NCI-H1694 treated with DMSO at 0.1 percent for 48 hours (cell line): ENCODE data around the gene TMEM250.
A peak's percentile ranks its signal among the peaks of the same experiment; 100 is the strongest.

Source experiments
- DNase-seq: peaks from one replicate; lab custom pipeline; 2025; lab: John Stamatoyannopoulos, UW

Gene TMEM250

GRCh38 chr9:136093995-136094881, 24.4 kb downstream of the TMEM250 start:
- no peak for DNase-seq

DNA sequence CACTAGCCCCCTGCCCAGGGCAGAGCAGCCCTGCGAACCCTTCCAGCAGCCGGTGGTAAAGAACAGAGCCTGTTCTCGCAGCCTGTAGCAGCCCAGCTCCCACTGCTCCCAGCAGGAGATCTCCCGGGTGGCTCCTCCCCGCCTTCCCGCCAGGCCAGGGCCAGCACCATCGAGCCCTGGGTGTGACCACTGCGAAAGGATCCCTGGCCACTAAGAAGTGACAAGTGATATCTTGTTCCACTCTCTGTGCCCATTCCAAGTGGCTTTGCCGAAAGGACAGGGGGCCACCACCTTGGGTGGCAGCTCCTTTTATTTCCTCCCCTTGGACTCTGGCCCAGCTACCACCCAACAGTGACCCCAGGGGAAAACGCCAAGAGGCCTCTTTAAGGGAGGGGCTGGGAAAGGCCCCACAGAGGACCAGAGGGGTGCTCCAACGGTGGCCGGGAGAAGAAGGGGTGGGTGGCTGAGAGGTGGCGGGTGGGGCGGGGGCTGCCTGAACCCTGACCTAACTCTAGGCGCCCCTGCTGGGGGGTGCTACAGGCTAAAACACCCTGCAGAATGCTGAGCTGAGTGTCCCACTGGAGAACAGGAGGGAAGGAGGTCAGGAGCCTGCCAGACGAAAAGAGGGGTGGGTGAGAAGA, 25.2 kb downstream of the TMEM250 start:
- DNase-seq, result no peak

DNA sequence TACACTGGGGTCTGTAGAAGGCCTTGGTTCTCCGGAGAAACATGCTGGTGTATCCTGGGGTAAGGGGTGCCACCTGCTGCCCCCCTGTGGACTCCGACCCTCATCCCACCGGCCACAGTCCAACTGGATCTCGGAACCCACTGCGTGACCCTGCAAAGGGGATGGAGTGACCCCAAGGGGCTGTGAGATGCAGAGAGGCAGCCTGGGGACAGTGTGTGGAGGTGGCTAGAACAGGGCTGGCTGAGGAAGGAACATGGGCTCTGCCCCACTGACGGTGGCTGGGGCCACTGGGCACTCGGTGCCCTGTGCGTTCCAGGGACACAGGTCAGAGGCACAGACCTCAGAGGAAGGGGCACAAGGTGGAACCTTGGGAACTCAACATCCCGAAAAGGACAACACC, 25.9 kb downstream of the TMEM250 start:
- no peak for DNase-seq

GRCh38 chr9:136092353-136092650, 26.4 kb downstream of the TMEM250 start:
- DNase-seq, result no peak

DNA sequence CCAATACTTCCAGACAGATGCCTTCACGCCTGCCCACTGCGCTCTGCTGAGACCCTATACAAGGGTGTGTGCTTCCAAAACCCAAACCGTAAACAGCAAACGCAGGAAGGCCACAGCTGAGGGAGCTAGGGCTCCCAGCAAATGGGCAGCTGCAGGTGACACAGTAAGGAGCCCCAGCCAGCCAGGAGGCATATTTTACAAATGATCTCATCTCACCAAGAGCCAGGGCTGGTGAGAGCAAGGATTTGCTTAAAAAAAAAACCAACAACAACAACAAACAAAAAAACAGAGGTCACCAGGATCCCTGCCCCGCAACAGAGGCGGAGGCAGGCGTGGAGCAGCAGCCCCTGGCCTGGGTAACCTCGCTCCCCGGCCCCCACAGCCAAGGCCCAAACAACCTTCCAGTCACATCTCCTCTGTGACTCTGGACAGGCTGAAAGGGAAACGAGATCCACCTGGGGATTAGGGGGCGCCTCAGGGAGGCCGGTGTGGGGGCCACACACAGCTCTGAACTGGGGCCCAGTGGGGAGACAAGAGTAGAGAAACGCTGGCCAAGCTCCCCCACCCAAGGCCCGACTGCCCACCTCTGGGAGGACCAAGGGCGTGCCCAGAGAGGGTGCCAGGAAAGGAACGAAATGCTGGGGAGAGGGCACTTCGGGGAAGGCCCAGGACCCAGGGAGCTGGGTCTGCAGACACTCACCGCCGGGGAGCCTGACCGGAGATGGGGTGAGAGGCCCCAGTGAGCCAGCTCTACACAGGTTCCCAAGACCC, 26.9 kb downstream of the TMEM250 start:
- no peak for DNase-seq

DNA sequence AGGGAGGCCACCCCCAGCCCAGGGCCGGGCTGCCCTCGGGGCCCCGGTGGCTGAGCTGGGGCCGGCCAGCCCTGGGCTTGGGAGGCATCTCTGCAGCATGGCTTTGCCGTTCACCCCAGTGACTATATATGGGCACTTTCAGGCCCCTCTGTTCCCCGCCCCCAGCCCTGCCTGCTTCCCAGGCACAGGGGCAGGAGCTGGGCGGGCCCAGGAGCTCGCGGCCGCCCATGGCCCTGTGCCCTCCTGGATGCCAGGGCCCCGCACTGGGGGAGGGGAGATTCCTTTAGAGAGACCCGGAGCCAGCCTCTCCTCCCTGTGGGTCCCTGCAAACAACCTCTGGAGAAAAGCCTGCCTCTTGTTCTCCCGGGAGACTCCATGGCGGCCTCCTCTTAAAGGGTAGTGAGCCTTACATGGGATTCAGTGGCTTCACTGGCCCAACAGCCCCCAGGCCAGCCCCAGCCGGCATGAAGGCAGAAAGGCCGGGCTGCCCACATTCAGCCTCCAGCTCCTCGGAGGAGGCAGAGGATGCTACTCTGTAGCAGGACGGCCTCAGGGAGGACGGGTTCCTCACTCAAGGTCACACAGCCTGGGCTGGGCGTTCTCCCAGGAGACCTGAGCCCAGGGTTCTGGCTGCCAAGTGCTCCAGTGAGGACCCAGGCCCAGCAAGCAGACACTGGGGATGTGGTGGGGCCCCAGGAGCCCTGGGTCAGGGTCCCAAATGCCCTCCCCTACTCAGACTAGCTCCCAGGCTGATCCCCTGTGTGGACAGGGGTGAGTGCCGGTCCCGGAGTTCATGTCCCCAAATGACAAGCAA, 27.7 kb downstream of the TMEM250 start:
- no peak for DNase-seq

GRCh38 chr9:136090056-136090735, 28.5 kb downstream of the TMEM250 start:
- DNase-seq, result no peak

- DNase-seq, result peak; percentile 19
Observed at GRCh38 chr9:136089697-136090045, 29.0 kb downstream of the TMEM250 start.

- DNase-seq, result no peak
Observed at GRCh38 chr9:136088939-136089696, 29.6 kb downstream of the TMEM250 start.

DNA sequence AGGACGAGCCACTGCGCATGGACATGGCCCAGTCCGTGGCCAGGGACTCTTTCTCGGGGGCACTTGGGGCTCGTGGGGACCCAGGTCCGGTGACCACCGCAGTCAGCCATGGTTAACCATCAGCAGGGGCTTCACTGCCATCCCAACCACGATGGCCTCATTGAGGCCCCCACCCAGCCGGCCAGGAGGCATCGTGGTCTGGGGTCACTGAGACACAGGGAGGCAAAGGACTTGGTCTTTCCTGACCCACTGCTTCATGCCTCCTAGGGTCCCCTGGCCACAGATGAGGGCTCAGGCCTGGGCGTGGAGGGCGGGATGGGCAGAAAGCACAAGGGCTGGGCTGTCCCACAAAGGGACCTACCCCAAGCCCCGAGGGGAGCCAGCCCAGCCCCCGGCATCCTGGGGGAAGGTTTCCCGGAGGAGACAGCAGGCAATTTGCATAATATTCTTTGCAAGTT, 30.2 kb downstream of the TMEM250 start:
- DNase-seq, result no peak

- no peak for DNase-seq
Observed at GRCh38 chr9:136087741-136088480, 30.8 kb downstream of the TMEM250 start.

DNA sequence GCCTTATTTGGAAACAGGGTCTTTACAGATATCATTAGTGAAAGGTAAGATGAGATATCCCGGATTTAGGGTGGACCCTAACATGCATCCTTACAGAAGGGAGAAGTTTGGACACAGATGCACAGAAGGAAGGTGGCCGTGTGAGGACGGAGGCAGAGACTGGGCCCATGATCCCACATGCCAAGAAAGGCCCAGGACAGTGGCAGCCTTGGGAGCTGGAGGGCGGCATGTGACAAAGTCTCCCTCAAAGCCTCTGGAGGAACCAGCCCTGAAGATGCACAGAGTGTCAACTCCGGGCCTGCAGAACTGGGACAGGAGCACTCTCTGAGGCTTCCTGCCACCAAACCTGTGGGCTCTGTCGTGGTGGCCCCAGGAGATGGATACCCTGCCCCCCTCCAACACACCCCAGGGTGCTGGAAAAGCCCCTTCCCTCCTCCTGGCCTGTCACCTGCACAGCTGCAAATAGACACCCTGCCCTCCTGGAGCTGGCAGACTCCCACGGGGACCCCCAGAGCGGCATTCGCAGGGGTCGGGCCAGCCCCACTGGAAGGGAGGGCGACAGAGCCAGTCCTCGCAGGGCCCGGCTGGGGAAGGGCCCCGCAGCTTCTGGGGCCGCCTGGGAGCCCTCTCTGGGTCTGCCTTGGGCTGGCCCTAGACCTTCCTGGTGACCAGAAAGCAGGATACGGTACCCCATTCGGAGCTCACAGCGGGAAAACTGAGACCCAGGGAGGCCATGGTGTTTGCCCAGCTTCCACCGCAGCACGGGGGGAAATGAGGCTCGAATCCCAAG, 31.5 kb downstream of the TMEM250 start:
- no peak for DNase-seq

DNA sequence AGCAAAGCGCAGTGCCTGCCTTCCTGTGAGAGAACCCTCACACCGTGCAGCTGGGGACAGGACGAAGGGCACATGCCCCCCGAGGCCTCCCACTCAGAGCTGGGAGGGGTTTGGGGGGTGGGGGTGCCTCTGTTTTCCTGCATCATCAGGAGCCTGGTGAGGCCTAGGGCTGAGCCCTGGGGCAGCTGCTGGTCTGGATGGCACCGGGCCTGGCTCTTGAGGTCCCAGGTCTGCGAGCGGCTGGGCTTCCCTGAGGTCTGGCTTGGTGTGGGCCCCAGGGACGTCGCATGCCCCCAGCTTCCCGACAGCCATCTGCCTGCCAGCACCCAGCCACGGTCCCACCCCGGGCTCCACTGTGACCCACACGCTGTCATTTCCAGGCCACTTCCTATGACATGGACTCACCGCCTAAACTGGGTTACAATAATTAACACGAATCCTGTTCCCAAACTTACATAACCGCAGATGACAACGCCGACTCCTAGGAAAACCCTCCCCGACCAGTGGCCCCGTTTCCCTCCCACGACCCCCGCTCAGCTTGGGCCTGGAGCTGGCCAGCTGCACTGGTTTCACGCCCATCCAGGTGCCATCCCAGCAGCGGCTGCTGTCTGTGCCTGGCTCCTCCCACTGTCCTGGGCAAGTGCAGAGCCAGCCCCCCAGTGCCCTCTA, 32.3 kb downstream of the TMEM250 start:
- no peak for DNase-seq

GRCh38 chr9:136085815-136086212, 32.9 kb downstream of the TMEM250 start:
- no peak for DNase-seq

- DNase-seq, result no peak
Observed at GRCh38 chr9:136084063-136084944, 34.4 kb downstream of the TMEM250 start.

GRCh38 chr9:136083558-136084062, 35.1 kb downstream of the TMEM250 start:
- DNase-seq, result no peak
